Parathyroid adenoma (tissue), 2 donors: ENCODE measurements around the gene AGFG1.
A peak's percentile ranks its signal among the peaks of the same experiment; 100 is the strongest.

Experiments
- H2AFZ ChIP-seq: fragments of 300-600 bp; sonication (generic); one replicate; pipeline ENCODE4 v1.7.0; 2017; ENCODE audit warnings: antibody characterized with exemption, mild to moderate bottlenecking
- H3K27ac ChIP-seq: fragments of 300-600 bp; sonication (generic); one replicate; pipeline ENCODE4 v1.7.0; 2017
- H3K27me3 ChIP-seq: fragments of 300-600 bp; sonication (generic); one replicate; pipeline ENCODE4 v1.7.0; 2017; ENCODE audit warnings: low read length; ENCODE audit not compliant: control insufficient read depth, insufficient read depth
- H3K36me3 ChIP-seq: fragments of 300-600 bp; sonication (generic); one replicate; pipeline ENCODE4 v1.7.0; 2017; ENCODE audit warnings: low read length; ENCODE audit not compliant: control insufficient read depth, insufficient read depth
- H3K4me1 ChIP-seq: fragments of 300-600 bp; sonication (generic); one replicate; pipeline ENCODE4 v1.7.0; 2017; ENCODE audit warnings: control low read depth
- H3K4me2 ChIP-seq: fragments of 300-600 bp; sonication (generic); one replicate; pipeline ENCODE4 v1.7.0; 2017; ENCODE audit warnings: low read length
- H3K4me3 ChIP-seq: fragments of 300-600 bp; sonication (generic); one replicate; pipeline ENCODE4 v1.7.0; 2017; ENCODE audit warnings: low read depth, low read length
- H3K79me2 ChIP-seq: fragments of 300-600 bp; sonication (generic); one replicate; pipeline ENCODE4 v1.7.0; 2017; ENCODE audit warnings: control low read depth
- H3K9ac ChIP-seq: fragments of 300-600 bp; sonication (generic); one replicate; pipeline ENCODE4 v1.7.0; 2017; ENCODE audit warnings: mild to moderate bottlenecking
- H3K9me3 ChIP-seq: fragments of 300-600 bp; sonication (generic); one replicate; pipeline ENCODE4 v1.7.0; 2017; ENCODE audit warnings: low read length; ENCODE audit not compliant: control insufficient read depth
- CTCF ChIP-seq: fragments of 300-600 bp; sonication (generic); IDR thresholded peaks from one replicate; pipeline ENCODE4 v1.7.0; 2017; ENCODE audit warnings: antibody characterized with exemption, mild to moderate bottlenecking
- donor health status: primary hyperparathyroidism.

The AGFG1 gene

GRCh38 chr2:227471924-227472264, at the start of gene AGFG1:
TSS of gene AGFG1 (plus strand) at chr2:227472156. CDS start at chr2:227472422, 266 bp downstream.
- H3K27ac ChIP-seq, result peak within 1 kb of the TSS; percentile 69
- TF ChIP-seq CTCF, result peak; percentile 99
- peaks cover 11% of the 10 kb centered on the region for H3K4me1 ChIP-seq

GRCh38 chr2:227423656-227424499, 48.1 kb upstream of the AGFG1 start:
- Histone ChIP-seq H3K27ac (no peak overlapping the region), H3K4me2 (no peak overlapping the region), H3K9me3 (no peaks in the 10 kb centered on the region), H3K4me3 (no peak overlapping the region), H3K4me1 (no peaks in the 10 kb centered on the region), H3K9ac (no peak overlapping the region), H3K36me3 (no peaks in the 10 kb centered on the region), H3K79me2 (no peaks in the 10 kb centered on the region), H2AFZ (no peak overlapping the region), H3K27me3 (no peaks in the 10 kb centered on the region)
- TF ChIP-seq CTCF, result no peak

More at GRCh38 chr2:227471924-227472264, at the start of gene AGFG1:
- Histone ChIP-seq H3K9me3 (no peaks in the 10 kb centered on the region), H3K4me2 (peak within 1 kb of the TSS; percentile 66), H3K27me3 (no peaks in the 10 kb centered on the region), H3K4me3 (peak within 1 kb of the TSS; percentile 77), H3K36me3 (no peaks in the 10 kb centered on the region), H3K9ac (peak within 1 kb of the TSS; percentile 51), H2AFZ (peak within 1 kb of the TSS; percentile 80), H3K79me2 (peaks cover 22% of the 10 kb centered on the region)

GRCh38 chr2:227428731-227429285, 43.1 kb upstream of the AGFG1 start:
- H3K27ac ChIP-seq, result no peak overlapping the region
- no peak overlapping the region for H2AFZ ChIP-seq
- TF ChIP-seq CTCF, result no peak
- no peaks in the 10 kb centered on the region for H3K9me3 ChIP-seq
- no peak overlapping the region for H3K9ac ChIP-seq
- no peaks in the 10 kb centered on the region for H3K36me3 ChIP-seq
- H3K27me3 ChIP-seq, result no peaks in the 10 kb centered on the region
- H3K79me2 ChIP-seq, result no peaks in the 10 kb centered on the region
- H3K4me3 ChIP-seq, result no peak overlapping the region
- H3K4me1 ChIP-seq, result no peaks in the 10 kb centered on the region
- H3K4me2 ChIP-seq, result no peak overlapping the region

- H3K9ac ChIP-seq, result no peak overlapping the region
- H3K4me2 ChIP-seq, result no peak overlapping the region
- no peaks in the 10 kb centered on the region for H3K79me2 ChIP-seq
- no peak for TF ChIP-seq CTCF
- no peak overlapping the region for H3K4me3 ChIP-seq
- no peaks in the 10 kb centered on the region for H3K9me3 ChIP-seq
- no peak overlapping the region for H3K27ac ChIP-seq
- H3K36me3 ChIP-seq, result no peaks in the 10 kb centered on the region
- no peaks in the 10 kb centered on the region for H3K27me3 ChIP-seq
- H3K4me1 ChIP-seq, result no peaks in the 10 kb centered on the region
- H2AFZ ChIP-seq, result no peak overlapping the region
These were observed 41.3 kb upstream of the AGFG1 start for GRCh38 chr2:227430639-227431038.

- Histone ChIP-seq H3K36me3 (no peaks in the 10 kb centered on the region), H2AFZ (no peak overlapping the region), H3K27me3 (no peaks in the 10 kb centered on the region), H3K79me2 (no peaks in the 10 kb centered on the region), H3K4me2 (no peak overlapping the region), H3K9ac (no peak overlapping the region), H3K4me3 (no peak overlapping the region), H3K27ac (no peak overlapping the region), H3K9me3 (no peaks in the 10 kb centered on the region), H3K4me1 (no peaks in the 10 kb centered on the region)
- no peak for TF ChIP-seq CTCF
These were observed 38.8 kb upstream of the AGFG1 start for GRCh38 chr2:227433171-227433570.
